Caco-2 (cell line): Measurements from ENCODE around the gene PHF14. TPM values are rescaled to one million over a fixed set of nuclear protein-coding genes. Genes with fewer than 3 reads are reported as not detected.

Experiments used
- BruUV-seq: library from RNA; stranded (reverse); fragments of 400-500 nt; replicated peaks from 2 replicates; lab custom pipeline; 2021; lab: Mats Ljungman, UMichigan
- CTCF ChIA-PET: fragments of 300-600 bp; sonication (Branson Sonifier 250); formaldehyde crosslinking; loops from one replicate; lab custom pipeline; 2022; ENCODE audit warnings: antibody characterized with exemption; lab: Charles Lee
- POLR2A ChIA-PET: fragments of 300-600 bp; sonication (Branson Sonifier 250); formaldehyde crosslinking; loops from one replicate; lab custom pipeline; 2022; ENCODE audit warnings: antibody characterized with exemption; lab: Charles Lee
- DNase-seq, 2 experiments: peaks; one replicate each; pipeline versions ENCODE4 v3.0.0 to v3.0.0-alpha.2; 2020 to 2022
- H3K27me3 ChIP-seq: replicated peaks from 2 replicates; pipeline ENCODE4 v1.6.0; 2011; ENCODE audit warnings: low read length; ENCODE audit not compliant: control insufficient read depth, insufficient read depth
- H3K36me3 ChIP-seq: 2 replicates; pipeline ENCODE4 v1.5.1; 2011; ENCODE audit warnings: low read length; ENCODE audit not compliant: control insufficient read depth, insufficient read depth
- H3K4me1 ChIP-seq: fragments of 250-450 bp; sonication (Bioruptor Pico); 2 replicates; pipeline ENCODE4 v1.5.1; 2020; ENCODE audit warnings: mild to moderate bottlenecking
- H3K4me3 ChIP-seq: 2 replicates; pipeline ENCODE4 v1.5.1; 2011; ENCODE audit warnings: low read depth, mild to moderate bottlenecking, control low read depth, low read length
- H3K9me3 ChIP-seq: fragments of 250-450 bp; sonication (Bioruptor Pico); 2 replicates; pipeline ENCODE4 v1.5.1; 2020; ENCODE audit warnings: mild to moderate bottlenecking, moderate library complexity
- H3K27ac Mint-ChIP-seq: one replicate; pipeline ENCODE4 v1.8.0; 2022; ENCODE audit warnings: mixed read lengths; ENCODE audit not compliant: unreplicated experiment
- H3K27me3 Mint-ChIP-seq: one replicate; pipeline ENCODE4 v1.8.0; 2022; ENCODE audit warnings: mixed read lengths; ENCODE audit not compliant: insufficient read depth, unreplicated experiment
- H3K36me3 Mint-ChIP-seq: one replicate; pipeline ENCODE4 v1.8.0; 2022; ENCODE audit warnings: mild to moderate bottlenecking, mixed read lengths; ENCODE audit not compliant: insufficient read depth, unreplicated experiment
- H3K4me1 Mint-ChIP-seq: one replicate; pipeline ENCODE4 v1.8.0; 2022; ENCODE audit warnings: low read depth, mixed read lengths; ENCODE audit not compliant: unreplicated experiment
- H3K4me3 Mint-ChIP-seq: one replicate; pipeline ENCODE4 v1.8.0; 2022; ENCODE audit warnings: mild to moderate bottlenecking, moderate library complexity, mixed read lengths; ENCODE audit not compliant: unreplicated experiment
- H3K9me3 Mint-ChIP-seq: one replicate; pipeline ENCODE4 v1.8.0; 2022; ENCODE audit warnings: mixed read lengths; ENCODE audit not compliant: unreplicated experiment
- CTCF ChIP-seq, 2 experiments: fragments of 200-600 bp in 1 of 2; IDR thresholded peaks; 1 replicate in 1 of 2; 2 replicates in 1 of 2; pipeline versions ENCODE4 v1.5.1 to v1.8.0; 2011 to 2022; ENCODE audit warnings: antibody characterized with exemption in 1 of 2, control low read depth in 1 of 2, inconsistent platforms in 1 of 2, low read depth in 1 of 2, low read length in 1 of 2, mild to moderate bottlenecking in 1 of 2, moderate library complexity in 1 of 2; ENCODE audit not compliant: insufficient read depth in 1 of 2, severe bottlenecking in 1 of 2, unreplicated experiment in 1 of 2
- intact Hi-C: fragments of 100-400 bp; cut with micrococcal nuclease; formaldehyde crosslinking; loops from one replicate; pipeline ENCODE4 v1.10.0; 2022; ENCODE audit not compliant: unreplicated experiment
- total RNA-seq: library from RNA; stranded (reverse); gene quantifications from 2 replicates; pipeline ENCODE4 v1.2.3, GENCODE V29; 2022

Gene PHF14
- total RNA-seq, 1 experiment from 2014 or later, result 40.6 TPM

GRCh38 chr7:11163220-11163619, 189.5 kb downstream of the PHF14 start:
- POLR2A ChIA-PET, result no interaction called here
- no peak for DNase-seq
- Mint-ChIP-seq H3K4me3 (no peak overlapping the region), H3K27ac (no peak overlapping the region), H3K9me3 (no peaks in the 10 kb centered on the region), H3K27me3 (no peaks in the 10 kb centered on the region), H3K36me3 (no peaks in the 10 kb centered on the region), H3K4me1 (no peaks in the 10 kb centered on the region)
- intact Hi-C loops, result no loop called here
- Histone ChIP-seq H3K27me3 (no peaks in the 10 kb centered on the region), H3K4me3 (no peak overlapping the region), H3K4me1 (no peaks in the 10 kb centered on the region), H3K9me3 (no peaks in the 10 kb centered on the region), H3K36me3 (no peaks in the 10 kb centered on the region)
- no peak for TF ChIP-seq CTCF (IDR thresholded peaks at IDR 0.05; ENCODE audit: insufficient read depth in 1 of 2, low read depth in 1 of 2, low read length in 1 of 2, severe bottlenecking in 1 of 2, unreplicated experiment in 1 of 2)
- no TSS peak for BruUV-seq
- CTCF ChIA-PET, result no interaction called here

GRCh38 chr7:11166051-11166450, 192.4 kb downstream of the PHF14 start:
- no peaks in the 10 kb centered on the region for H3K36me3 Mint-ChIP-seq
- no peak overlapping the region for H3K27ac Mint-ChIP-seq
- intact Hi-C loops, result no loop called here
- Histone ChIP-seq H3K4me1 (no peaks in the 10 kb centered on the region), H3K27me3 (no peaks in the 10 kb centered on the region), H3K4me3 (no peak overlapping the region), H3K36me3 (no peaks in the 10 kb centered on the region), H3K9me3 (no peaks in the 10 kb centered on the region)
- ChIA-PET POLR2A (no interaction called here), CTCF (no interaction called here)
- no peaks in the 10 kb centered on the region for H3K9me3 Mint-ChIP-seq
- no TSS peak for BruUV-seq
- TF ChIP-seq CTCF (IDR thresholded peaks at IDR 0.05; ENCODE audit: insufficient read depth in 1 of 2, low read depth in 1 of 2, low read length in 1 of 2, severe bottlenecking in 1 of 2, unreplicated experiment in 1 of 2), result no peak
- no peaks in the 10 kb centered on the region for H3K4me1 Mint-ChIP-seq
- no peaks in the 10 kb centered on the region for H3K27me3 Mint-ChIP-seq
- no peak for DNase-seq
- H3K4me3 Mint-ChIP-seq, result no peak overlapping the region

GRCh38 chr7:11168650-11169170, 195.0 kb downstream of the PHF14 start:
- Histone ChIP-seq H3K4me3 (no peak overlapping the region), H3K9me3 (no peaks in the 10 kb centered on the region), H3K36me3 (no peaks in the 10 kb centered on the region), H3K27me3 (no peaks in the 10 kb centered on the region), H3K4me1 (no peaks in the 10 kb centered on the region)
- ChIA-PET POLR2A (no interaction called here), CTCF (no interaction called here)
- H3K4me1 Mint-ChIP-seq, result no peaks in the 10 kb centered on the region
- no peak for DNase-seq
- no peaks in the 10 kb centered on the region for H3K27me3 Mint-ChIP-seq
- BruUV-seq, result no TSS peak
- TF ChIP-seq CTCF (IDR thresholded peaks at IDR 0.05; ENCODE audit: insufficient read depth in 1 of 2, low read depth in 1 of 2, low read length in 1 of 2, severe bottlenecking in 1 of 2, unreplicated experiment in 1 of 2), result no peak
- H3K27ac Mint-ChIP-seq, result no peak overlapping the region
- H3K9me3 Mint-ChIP-seq, result no peaks in the 10 kb centered on the region
- H3K4me3 Mint-ChIP-seq, result no peak overlapping the region
- intact Hi-C loops, result no loop called here
- H3K36me3 Mint-ChIP-seq, result no peaks in the 10 kb centered on the region
